ENCODE data around the gene MCM8.

The MCM8 gene

DNA sequence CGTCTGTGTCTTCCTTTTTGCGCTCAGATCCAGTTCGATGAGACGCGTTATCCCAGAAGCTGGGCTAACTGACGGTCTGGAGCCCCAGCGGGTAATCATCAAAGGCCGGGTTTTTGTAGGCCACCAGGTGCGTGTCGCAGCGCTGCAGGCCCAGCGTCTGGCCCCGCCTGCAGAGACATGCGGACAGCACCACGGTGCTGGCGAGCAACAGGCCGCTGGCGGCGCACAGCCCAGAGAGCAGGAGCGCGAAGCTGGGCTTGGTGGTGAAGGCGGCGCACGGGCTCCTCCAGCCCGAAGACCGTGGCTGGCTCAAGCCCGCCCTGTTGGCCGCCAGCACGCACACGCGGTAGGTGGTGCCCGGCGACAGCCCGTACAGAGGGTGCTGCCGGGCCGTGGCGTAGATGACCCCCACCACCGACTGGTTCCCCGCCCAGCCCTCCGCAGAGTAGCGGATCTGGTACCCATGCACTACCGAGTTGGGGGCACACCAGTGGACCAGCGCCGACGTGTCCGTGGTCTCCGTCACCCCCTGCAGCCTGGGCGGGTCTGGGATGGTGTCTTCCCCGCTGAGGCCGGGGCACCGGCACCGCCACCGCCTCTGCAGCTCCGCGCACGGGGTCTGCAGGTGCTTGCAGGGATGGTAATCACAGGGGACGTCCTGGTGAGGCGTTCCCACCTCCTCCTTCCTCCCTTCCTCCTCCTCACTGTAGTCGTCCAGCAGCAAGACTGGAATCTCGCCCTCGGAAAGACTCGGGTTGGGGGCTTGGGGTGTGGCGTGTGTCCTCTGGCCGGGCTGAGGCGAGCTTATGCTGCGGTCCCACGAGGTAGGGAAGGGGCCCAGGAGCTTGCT lies 90.7 kb downstream of the MCM8 start:
- DNase-seq (ENCODE audit: low read depth, low spot score), result peak; percentile 15

- DNase-seq (ENCODE audit: low read depth, low spot score), result no peak
These were observed 91.4 kb downstream of the MCM8 start for GRCh38 chr20:6041808-6042265.

DNA sequence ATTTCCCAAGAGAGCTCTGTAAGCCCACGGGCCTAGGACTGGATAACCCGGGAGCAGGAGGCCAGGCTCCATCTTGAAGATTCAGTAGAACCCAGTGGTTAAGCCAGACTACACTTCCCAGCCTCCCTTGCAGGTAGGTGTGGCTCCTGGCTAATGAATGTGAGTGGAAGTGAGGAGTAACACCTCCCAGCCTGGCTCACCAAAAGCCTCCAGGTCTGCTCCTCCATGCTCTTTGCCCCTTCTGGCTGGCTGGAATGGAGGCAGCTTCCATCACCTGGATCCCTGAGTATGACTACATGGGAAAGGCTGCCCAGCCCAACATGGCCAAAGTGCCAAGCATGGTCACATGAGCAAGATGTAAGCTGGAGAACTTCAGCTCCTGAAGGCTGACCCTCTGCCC lies 93.7 kb downstream of the MCM8 start:
- peak; percentile 48 for DNase-seq (ENCODE audit: low read depth, low spot score)

DNA sequence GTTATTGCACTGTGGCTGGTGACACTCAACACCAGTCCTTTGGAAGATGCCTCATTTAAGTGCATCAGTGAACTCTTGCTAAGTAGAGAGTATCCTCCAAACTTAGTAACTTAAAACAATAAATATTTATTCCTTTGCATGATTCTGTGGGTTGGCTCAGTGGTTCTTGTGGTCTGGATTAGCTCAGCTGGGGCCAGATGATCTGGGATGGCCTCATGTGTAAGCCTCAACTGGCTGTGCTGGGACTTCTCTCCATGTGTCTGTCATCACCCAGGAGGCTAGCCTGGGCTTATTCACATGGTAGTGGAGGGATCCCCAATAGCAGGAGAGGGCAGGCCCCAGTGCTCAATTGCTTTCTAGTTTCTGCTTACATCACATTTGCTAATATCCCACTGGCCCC lies 95.1 kb downstream of the MCM8 start:
- no peak for DNase-seq (ENCODE audit: low read depth, low spot score)

DNA sequence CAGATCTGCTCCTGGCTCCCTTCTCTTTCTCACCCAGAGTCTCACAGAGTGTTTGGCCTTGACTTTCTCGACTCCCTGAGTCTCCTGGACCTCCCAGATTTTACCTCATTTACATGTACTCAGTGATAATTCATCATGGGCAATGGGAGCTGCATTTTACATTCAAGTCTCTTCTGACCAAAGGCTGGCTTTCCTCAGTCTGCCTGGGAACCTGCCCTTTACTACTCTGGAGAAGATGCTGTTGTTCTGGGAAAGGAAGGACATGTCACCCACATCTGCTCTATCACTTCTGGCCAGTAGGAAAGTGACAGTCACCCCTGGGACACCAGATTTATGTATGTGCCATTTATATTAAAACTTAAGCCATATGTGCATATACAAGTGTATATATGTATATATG lies 96.0 kb downstream of the MCM8 start:
- no peak for DNase-seq (ENCODE audit: low read depth, low spot score)

GRCh38 chr20:6048391-6048790 lies 97.9 kb downstream of the MCM8 start:
- no peak for DNase-seq (ENCODE audit: low read depth, low spot score)

Measured in ELF-1 (cell line).